Stimulated activated CD4-positive, alpha-beta T cell treated with anti-CD3 and anti-CD28 coated beads, TNF-alpha, amount 100 ng/mL, for 1 hour (primary cell): ENCODE measurements around the gene MRPL27.

Experiments used
- DNase-seq, 3 donors: peaks; one replicate each; pipeline ENCODE4 v3.0.0-alpha.2; 2020; ENCODE audit warnings: low read depth in 3 of 3, low spot score in 1 of 3

The MRPL27 gene

DNA sequence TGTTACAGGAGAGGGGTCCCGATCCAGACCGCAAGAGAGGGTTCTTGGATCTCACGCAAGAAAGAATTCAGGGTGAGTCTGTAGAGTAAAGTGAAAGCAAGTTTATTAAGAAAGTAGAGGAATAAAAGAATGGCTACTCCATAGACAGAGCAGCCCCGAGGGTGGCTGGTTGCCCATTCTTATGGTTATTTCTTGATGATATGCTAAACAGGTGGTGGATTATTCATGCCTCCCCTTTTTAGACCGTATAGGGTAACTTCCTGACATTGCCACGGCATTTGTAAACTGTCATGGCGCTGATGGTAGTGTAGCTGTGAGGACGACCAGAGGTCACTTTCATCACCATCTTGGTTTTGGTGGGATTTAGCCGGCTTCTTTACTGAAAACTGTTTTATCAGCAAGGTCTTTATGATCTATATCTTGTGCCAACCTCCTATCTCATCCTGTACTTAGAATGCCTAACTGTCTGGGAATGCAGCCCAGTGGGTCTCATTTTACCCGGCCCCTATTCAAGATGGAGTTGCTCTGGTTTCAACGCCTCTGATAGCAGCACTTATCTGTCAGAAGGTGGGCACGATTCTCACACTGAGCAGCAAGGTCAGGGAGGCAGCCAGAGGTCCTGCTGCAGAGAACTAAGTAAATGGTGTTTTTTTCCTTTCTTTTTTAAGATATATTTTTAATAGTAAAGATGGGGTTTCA is 53.5 kb downstream of the MRPL27 start:
- DNase-seq: no peak

GRCh38 chr17:50318501-50319285 is 54.3 kb downstream of the MRPL27 start:
- no peak for DNase-seq
